GM19438 (cell line): ENCODE results near the gene THAP3.
"Not testable (repeated sequence)": the region's sequence is repeated elsewhere in the genome, so short reads cannot be mapped to it uniquely, and the experiment has no call there.

Experiments used
- ATAC-seq: cut with Tn5 transposase; IDR thresholded peaks from one replicate; pipeline ENCODE4 v1.9.1; 2021; ENCODE audit warnings: low read depth; ENCODE audit not compliant: unreplicated experiment

The THAP3 gene

DNA sequence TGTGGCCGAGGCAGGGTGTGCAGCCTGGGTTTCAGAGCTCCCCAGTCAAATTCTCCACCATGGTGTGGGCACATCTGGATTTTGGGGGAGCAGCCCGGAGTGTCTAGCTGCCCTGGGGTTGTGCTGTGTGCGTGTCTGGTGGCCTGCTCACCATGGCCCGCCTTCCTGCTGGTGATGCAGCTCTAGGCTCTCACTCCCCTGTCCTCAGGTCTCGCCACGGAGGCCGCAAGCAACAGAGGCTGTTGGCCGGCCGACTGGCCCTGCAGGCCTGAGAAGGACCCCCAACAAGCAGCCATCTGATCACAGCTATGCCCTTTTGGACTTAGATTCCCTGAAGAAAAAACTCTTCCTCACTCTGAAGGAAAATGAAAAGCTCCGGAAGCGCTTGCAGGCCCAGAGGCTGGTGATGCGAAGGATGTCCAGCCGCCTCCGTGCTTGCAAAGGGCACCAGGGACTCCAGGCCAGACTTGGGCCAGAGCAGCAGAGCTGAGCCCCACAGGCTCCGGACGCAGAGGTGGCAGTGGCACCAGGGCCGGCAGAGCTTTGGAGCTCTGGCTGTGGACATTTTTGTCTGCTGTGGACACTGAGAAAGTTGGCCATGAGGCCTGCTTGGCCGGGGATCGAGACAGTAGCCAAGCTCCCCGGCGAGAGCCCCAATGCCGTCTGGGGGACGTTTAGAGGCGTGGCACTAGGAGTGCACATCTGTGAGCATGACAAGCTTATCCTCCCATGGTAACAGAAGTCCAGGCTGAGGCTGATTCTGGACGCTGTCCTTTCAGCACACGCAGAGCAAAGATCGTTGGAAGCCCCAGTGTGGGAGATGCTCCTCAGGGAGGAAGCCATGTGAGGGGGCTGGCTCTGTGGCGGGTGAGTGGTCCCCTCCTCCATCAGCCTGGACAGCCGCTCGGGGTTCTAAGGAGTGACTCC, 8.2 kb downstream of the THAP3 start:
- ATAC-seq: no peak

DNA sequence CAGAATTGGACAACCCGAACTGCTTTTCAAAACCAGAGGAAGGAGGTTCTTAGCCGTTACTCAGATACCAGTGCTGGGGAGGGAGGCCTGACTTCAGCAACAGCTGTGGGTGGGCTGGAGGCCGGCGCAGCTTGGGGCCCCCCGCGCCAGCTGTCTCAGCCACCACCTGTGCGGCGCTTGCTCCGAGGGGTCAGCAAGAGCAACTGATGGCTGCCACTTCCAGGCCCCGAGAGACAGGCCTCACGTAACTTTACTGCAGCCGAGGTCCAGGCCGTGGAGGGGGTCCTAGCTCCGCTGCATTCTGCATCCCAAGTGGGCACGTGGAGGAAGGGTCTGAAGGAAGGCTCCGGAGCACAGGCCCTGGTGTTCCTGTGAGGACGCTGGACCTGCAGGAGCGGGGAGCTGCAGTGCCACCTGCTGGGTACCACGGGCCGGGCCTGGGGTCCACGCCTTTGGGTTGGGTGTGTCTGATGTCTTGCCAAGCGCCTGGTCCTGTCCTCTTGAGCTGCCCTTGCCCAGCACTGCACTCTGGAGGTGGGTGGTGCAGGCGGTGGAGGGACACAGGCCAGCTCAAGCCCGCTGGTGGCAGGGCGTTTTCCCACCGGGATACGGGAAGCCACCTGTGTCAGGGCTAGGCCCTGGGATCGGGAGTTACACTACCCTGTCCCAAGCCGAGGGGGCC, 9.8 kb downstream of the THAP3 start:
- ATAC-seq: no peak

DNA sequence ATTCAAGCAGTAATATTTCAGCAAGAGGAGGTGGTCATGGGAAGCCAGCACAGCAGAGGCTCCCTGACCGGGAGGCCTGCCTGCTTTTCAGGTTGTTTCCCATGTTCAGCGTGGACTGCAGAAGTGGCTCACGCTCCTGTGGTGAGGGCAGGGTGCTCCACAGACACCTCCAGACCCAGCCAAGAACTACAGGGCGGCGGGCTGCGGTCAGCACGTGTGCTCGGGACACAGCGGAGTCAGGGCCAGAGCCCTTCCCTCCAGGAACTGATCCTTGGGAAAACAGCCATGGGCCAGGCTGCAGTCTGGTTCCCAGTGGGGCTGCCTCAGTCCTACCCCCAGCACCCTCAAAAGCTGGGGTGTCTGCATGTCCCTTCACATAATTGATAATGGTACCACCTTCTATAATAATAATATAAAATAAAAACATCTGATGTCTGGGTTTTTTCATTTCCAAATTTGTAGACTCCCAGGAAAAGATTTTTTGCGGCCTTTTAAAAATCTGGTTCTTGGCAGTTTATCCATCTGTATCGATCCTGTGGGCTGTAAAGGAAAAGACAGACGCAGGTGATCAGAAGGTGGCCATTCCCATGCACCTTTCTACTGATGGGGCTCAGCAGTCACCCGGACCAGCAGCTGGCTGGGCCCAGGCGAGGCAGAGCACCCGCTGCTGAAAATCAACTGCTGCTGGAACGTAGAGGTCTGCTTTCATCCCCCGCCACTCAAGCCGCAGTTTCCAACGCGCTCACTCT, 10.7 kb downstream of the THAP3 start:
- no peak for ATAC-seq

DNA sequence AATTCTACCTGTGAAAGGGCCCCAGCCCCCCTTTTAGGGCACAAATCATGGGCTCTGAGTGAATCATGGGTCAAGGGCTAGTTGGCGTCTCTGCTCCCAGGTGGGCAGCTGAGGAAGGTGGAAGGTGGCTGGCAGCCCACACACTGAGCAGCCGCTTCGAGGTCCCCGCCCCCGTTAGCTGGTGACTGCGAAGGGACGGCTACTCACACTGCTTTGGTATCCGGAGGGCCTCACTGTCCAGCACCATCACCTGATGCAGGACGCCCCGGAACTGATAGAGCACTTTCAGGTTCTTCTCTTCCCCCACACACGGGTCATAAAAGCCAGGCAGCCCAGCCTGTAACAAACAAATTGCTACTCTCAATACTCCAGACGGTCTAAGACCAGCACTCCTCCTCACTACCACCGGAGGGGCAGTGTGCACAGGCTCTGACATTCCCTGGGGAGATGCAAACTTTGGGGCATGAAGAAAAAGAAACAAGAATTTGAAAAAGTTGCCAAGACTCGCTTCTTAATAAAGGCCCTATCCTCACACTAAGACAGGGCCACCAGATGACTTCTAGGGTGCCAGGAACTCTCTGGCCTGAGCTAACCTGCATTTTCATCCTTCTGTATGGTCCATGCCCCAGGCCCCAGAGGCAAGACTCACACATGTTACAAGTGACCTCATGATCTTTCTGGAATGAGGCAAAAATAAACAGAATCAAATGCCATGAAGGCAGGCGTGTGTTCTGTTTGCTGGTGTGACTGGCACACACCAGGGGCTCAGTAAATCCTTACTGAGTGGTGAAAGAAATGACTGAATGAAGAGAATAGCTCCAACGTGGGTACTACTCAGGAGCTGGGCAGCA, 11.5 kb downstream of the THAP3 start:
- ATAC-seq: no peak

DNA sequence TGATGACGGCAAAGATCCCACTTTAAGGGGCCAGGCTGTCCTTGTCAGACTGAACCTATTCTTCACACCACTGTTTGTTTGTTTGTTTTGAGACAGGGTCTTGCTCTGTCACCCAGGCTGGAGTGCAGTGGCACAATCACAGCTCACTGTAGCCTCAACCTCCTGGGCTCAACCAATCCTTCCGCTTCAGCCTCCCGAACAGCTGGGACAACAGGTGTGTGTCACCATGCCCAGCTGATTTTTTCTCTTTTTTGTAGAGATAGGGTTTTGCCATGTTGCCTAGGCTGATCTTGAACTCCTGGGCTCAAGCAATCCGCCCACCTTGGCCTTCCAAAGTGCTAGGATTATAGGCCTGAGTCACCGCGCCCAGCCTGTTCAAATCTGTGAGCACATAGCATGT, 12.1 kb downstream of the THAP3 start:
- not testable (repeated sequence) for ATAC-seq

DNA sequence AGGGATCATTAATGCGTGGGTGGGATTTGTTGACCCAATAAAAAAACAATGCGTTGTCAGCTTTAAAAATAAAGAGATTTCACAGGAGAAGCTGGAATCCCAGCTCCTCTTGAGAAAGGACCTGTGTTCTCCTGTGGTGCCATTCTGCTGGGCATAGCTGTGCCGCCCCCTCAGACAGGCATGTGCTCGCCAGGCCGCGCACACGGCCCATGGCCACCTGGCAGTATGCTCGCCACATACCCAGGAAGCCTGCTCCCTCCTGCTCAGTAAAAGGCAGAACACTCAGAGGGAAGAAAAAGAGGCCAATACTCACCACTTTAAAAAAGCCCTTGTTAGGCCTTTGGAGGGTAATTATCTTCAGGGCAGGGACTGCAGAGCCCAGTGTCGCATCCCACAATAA, 13.1 kb downstream of the THAP3 start:
- ATAC-seq: no peak

DNA sequence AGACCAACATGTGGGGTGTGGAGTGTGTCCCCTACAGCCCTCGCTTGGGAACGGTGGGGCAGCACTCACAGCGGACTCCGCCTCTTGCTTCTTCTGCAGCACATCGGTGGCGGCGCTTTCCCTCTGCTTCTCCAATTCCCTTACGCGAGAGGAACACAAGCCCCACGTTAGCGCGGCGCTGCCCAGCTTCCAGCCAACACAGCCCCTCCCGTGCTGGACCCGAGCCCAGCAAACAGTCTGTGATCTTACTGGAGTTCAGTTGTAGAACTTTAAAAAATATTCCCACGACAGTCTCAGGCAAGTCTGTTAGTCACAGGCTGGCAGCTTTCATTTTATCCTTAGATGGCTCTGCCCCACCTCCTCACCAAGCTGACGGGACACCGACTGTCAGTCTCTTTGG, 13.6 kb downstream of the THAP3 start:
- no peak for ATAC-seq

DNA sequence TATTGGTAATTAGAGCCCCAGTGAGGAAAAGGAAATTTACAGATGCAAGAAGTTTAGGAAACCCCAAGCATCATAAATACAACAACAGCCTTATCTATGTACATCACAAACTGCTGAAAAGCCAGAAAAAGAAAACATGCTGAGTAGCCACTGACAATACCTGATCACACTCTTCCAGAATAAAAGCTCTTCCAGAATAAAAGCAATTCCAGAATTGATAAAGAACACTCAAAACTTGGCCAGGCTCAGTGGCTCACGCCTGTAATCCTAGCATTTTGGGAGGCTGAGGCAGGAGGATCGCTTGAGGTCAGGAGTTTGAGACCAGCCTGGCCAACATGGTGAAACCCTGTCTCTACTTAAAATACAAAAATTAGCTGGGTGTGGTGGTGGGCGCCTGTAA, 16.2 kb downstream of the THAP3 start:
- ATAC-seq: not testable (repeated sequence)

DNA sequence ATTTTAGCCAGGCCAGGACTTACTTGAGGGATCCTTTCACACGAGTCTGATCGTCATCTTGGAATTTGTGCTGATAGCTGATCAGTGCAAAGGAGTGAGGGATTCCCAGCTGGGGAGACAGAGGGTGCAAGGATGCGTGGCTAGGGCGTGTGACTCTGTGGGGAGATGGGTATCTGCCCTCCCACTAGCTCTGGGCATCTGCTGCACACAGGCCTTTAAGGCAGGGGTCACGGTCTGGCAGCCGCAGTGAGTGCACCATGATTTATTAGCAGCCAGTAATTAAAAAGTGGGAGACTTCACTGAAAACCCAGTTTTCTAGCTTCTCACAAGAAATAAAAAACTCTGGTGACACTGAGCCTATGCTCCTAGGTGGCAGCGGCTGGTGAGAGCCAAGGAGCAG, 20.4 kb downstream of the THAP3 start:
- no peak for ATAC-seq

DNA sequence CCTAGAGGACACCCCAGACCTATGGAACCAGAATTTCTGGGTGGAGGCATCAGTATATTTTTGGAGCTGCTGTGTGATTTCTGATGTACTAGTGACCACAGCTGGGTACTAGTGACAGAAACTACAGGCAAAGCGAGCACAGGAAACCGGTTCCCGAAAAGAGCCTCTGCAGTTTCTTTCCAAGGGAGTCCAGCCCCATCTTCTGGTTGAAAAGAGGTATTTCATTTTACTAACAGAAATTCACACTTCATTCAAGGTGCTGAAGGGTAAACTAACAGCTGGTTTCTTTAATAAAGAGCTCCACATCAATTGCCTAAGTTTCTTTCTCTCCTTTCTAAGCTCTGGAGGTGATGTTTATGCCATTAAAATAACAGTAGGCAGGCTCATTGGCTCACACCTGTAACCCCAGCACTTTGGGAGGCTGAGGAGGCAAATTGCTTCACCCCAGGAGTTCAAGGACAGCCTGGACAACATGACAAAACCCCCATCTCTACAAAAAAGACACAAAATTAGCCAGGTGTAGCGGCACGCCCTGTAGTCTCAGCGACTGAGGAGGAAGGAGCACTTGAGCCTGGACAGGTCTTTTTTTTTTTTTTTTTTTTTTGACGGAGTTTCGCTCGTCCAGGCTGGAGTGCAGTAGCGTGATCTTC, 22.0 kb downstream of the THAP3 start:
- ATAC-seq: no peak

DNA sequence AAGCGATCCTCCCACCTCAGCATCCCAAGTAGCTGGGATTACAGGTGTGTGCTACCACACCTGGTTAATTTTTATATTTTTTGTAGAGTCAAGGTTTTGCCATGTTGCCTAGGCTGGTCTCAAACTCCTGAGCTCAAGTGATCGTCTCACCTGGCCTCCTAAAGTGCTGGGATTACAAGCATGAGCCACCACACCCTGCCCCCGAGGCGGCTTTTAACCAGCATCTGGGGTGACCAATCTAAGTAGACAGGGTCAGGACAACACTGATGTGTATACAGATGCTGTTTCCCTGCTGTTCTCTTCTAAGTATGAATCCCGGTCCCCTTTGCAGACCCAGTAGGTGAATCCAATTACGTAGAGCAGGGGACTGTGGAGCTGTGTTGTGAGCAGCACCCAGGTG, 23.9 kb downstream of the THAP3 start:
- ATAC-seq: no peak

DNA sequence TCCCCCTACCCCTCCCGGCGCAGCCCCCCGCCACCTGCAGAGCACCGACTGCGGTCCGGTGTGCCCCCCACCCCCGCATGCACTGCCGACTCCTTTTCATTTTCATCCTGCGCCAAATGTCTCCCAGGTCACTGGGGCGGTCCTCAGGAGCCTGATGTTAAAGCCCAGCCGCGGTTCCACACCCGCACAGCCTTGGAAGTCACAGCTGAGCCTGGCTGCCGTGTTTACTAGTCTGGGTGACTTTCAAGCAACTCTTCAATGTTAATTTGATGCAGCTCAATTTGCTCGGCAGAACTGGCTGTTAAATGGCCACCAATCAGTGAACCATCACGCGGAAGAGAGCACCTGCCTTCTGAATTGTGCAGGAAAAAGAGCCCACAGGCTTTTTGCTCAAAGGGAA, 27.2 kb downstream of the THAP3 start:
- ATAC-seq: no peak

DNA sequence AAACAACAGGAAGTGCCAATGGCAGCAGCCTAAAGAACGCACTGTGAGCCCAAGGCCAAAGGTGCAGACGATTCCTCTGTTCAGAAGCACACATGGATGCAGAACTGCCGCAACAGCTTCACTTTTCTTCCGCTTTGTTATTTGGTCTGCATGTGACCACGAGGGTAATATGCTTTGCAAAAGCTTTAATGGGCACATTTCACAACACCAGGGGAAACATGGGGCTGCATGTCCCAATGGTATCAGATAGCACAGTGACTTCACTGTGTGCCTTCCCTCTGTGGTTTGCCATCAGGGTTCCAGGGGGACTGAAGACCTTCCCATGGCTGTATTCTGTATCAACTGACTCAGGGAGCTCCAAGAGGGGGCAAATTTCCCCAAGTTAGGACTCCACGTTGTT, 28.3 kb downstream of the THAP3 start:
- ATAC-seq: no peak

DNA sequence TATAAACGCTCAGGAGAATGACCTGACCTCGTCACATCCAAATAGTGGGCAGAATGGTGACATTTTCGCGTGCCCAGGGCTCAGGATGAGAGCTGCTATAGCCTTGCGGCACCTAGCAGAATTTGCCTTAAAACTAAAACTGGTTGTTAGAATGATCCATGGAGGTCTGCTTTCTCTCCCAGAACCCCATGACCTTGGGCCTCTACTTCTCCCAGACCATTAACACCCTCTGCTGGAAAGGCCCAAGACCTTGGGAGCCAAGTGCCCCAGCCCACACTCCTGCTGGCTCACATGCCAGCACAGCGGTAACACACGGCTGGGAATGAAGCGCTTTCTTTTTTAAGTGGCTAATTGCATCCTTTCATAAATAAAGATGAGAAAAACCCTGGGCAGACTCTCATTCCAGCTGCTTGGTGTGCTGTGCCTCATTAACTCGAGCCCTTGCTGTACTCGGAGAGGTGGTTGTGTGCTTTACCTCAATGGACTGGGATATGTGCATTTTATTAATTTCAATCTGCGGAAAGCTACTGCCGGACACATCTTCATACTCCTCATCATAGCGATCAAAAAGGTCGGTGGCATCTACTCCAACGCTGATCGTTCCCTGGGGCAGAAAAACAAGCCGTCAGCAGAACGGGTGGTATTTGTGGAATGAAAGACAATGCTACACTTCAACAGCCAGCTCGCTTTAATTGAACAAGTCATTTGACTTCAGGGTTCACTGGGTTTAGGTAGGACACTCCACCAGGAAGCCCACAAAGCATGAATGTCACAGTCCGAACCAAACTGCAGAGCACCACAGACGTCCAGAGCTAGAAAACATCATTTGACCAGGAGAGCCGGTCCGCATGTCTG, 29.0 kb downstream of the THAP3 start:
- no peak for ATAC-seq

DNA sequence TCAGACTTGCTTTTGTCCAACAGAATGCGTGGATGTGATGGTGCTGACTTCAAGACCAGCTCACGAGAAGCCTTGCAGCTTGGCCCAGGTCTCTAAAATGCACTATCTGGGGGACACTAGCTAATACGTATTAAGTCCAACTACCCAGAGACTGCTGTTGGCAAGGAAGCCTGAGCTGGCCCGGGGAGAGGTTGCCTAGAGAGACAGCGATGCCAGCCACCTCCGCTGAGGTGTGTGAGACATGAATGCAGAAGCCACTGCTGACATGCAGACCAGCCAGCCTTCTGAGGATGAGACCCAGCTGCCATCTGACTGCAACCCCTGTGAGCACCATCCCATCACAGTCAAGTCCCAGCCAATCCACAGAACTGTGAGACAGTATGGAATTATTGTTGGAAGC, 32.5 kb downstream of the THAP3 start:
- no peak for ATAC-seq

DNA sequence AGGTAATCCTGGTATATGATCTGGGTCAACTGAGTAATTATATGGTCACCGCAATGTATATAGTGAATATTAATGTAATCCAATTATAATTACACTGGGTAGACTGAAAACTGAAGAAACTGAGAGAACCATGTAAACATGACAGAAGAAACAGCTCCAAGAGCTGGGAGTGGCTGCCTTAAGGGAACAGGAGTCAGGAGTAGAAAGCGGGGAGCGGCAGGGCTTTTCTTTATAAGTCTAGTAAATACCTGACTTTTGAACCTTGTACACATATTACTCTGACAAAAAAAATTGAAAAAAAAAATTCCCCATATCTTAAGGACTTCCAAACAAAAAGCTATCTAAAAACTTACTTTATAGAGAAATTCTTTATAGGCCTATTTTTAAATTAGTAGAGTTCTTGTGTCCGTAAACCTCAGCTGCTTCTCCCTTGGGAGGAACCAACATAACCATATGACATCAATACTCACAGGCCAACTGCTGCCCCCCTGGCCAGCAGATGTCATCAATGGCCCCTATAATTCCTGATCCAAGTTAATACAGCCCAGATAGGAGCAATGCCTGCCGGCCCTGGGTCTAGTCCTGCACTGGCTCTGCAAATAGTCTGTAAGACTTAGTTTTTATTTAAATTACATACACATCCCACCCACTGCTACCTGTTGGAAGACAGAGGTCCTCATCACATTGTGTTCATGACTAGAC, 33.8 kb downstream of the THAP3 start:
- ATAC-seq: no peak

DNA sequence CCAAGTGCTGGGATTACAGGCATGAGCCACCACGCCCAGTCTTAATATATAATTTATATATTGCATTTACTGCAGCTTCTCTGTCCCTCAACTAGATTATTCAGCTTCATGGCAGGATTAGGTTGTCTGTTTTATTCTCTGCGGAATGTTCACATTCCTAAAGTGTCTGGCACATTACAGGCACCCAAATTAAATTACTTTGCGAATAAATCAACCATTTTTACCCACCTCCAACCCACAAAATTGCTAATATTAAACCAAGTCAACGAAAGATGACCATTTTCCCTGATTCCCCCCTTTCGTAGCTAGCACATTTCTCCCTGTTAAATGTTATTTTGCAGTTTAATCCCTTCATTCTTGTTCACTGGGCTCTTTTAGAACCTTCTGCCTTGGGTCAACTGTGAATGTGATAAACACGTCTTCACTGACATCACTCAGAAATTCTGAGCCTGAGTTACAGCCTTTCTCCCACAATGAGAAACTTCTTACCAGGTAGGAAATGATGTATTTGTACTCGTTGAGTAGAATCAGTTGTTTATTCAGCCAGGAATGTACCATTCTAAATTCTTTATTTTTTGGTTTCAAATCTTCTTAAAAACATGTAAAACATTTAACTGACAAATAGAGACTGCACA, 35.9 kb downstream of the THAP3 start:
- ATAC-seq: no peak

DNA sequence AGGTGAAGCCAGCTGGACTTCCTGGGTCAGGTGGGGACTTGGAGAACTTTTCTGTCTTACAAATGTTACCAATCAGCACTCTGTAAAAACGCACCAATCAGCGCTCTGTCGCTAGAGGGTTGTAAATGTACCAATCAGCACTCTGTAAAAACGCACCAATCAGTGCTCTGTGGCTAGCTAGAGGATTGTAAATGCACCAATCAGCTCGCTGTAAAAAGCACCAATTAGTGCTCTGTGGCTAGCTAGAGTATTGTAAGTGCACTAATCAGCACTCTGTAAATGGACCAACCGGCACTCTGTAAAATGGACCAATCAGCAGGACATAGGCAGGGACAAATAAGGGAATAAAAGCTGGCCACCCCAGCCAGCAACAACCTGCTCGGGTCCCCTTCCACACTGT, 37.8 kb downstream of the THAP3 start:
- not testable (repeated sequence) for ATAC-seq
